DMS79 (cell line): Measurements from ENCODE around the gene PDE10A.

Experiments used
- DNase-seq: peaks from one replicate; lab custom pipeline; 2025; lab: John Stamatoyannopoulos, UW

PDE10A gene

GRCh38 chr6:165678429-165678828 lies 15.4 kb upstream of the PDE10A start:
- DNase-seq: no peak

GRCh38 chr6:165677091-165677490 lies 14.1 kb upstream of the PDE10A start:
- no peak for DNase-seq

GRCh38 chr6:165676435-165677068 lies 13.5 kb upstream of the PDE10A start:
- DNase-seq: no peak

GRCh38 chr6:165675120-165675519 lies 12.1 kb upstream of the PDE10A start:
- no peak for DNase-seq

GRCh38 chr6:165674155-165675029 lies 11.4 kb upstream of the PDE10A start:
- no peak for DNase-seq

DNA sequence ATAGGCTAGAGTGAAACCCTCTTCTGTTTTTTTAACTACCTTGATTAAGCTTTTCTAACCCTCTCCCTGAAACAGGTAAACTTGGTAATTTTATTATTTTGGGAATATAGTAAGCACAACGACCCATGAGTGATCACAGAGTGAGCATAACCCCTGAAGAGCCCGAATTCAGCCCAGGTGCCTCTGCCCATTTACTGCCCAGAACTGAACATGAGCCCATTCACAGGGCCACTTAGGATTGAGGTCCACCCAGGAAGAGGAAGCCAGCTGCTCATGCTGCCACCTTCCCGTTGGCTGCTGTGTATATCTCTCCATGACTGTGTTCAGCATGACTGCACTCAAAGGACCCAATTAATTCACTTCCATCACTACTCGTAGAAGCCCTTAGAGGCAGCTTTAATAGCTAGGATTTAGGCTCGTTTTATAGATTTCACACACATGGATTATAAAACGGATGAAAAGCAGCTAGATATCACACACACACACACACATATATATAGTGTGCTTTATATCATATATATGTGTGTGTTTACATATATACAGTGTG lies 8.3 kb upstream of the PDE10A start:
- DNase-seq: no peak

DNA sequence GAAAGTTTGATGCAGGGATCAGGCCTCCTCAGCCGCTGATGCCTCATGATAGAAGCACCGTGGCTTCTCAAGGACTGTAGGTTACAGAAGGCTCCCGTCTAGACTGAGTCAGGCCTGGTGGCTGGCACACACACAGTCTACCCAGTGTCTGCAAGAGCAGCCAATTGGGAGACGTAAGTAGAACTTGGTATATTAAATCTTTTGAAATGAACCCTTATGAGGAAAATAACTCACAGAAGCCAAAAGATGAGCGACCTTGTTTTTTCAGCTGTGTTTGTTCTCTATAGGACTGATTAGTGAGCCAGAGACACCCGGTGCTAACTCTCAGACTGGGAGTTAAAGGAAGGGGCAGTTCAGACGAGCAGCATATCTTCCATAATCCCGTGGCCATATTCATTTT lies 5.9 kb upstream of the PDE10A start:
- DNase-seq: no peak

GRCh38 chr6:165665384-165665672 lies 2.3 kb upstream of the PDE10A start:
- DNase-seq: no peak

DNA sequence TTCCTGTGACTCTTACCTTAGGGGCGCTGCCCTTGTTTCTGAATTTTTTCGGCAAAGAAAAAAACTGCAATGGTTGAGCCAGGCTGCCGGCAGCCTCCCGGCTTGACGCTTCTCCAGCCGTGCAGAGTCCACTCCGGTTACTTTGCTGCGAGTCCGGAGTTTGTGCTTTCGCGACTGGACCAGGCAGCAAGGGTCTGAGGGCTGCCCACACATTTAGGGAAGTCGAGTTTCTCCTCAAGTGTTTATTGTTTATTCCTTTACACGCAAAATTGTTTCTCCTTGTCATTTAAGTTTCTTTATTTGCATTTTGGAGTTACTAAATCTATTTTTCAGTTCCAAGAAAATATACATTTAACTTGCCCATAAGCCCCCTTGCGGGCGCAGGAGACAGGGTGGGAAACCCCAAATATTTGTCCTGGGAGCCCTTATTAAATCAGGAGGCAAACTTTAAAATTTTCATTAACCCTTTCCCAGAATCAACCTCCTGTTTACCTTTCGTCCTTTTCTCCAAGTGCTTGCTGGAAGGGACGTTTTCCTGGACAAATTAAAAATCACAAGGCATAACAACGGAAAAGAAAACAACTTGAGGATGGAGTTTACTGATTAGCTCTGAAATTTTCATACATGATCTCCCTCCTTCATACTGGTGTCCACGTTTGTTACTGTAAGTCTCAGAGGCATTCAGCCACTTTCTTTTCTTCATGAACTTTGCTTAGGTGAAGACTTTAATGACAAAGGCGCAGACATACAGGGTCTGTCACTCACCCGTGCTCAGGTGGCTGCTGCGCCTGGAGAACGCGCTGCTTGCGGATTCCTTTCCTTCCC lies 1.7 kb upstream of the PDE10A start:
- DNase-seq: no peak

DNA sequence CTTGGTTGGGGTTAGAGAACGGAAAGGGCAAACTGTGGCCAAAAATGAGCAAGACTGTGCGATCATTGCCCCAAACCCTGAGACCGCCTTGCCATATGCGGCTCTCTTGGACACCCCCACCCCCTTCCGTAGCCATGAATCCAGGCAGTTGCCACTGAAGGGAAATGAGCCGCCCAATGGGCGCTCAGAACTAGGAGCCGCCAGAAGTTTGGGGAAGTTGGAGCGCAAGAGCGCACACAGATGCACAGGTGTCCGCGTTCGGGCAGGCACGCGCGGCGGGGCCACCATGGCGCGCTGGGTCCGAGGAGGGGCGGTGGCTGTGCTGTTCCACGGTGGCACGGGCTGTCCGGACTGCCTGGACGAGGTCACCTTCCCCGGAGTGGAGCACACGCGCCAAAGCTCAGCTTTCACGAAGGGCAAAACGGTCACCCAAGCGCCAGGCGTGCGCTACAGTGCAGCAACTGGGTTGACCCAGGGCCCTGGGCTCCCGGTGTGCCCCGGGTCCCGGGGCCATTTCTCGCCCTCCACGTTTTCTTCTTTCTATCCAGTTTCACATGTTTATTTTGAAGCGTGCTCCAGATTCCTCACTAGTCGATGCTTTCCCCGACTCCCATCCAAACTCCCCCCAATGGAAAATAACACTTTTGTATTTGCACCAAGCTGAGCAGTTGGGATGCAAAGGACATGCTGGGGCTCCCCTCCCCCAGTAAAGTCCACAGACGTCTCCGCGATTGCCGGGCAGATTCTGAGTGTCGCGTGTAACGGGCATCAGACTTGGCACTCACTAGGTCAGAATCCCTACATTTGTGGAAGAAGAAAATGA lies 906 bp upstream of the PDE10A start:
- no peak for DNase-seq

- DNase-seq: no peak
These were observed 315 bp upstream of the PDE10A start for GRCh38 chr6:165663377-165663735.

GRCh38 chr6:165662041-165662748 lies 846 bp downstream of the PDE10A start:
- no peak for DNase-seq

DNA sequence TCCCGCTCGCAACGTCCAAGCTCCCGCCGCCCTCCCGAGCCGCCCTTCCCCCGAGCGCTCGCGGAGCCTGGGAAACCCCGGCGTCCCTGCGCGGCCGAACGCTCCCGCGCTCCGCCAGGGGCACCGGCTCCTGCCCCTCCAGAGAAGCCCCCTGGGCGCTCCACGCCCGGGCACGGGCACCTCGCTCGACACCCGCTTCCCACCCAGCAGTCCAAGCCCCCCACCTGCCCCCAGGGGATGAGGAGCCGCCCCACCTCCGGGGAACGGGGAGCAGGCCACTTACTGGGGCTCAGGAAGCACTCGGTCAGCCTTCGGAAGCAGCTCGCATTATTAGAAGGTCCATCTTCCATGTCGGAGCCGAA lies 1.4 kb downstream of the PDE10A start:
- no peak for DNase-seq

- DNase-seq: no peak
These were observed 2.0 kb downstream of the PDE10A start for GRCh38 chr6:165660857-165661663.

DNA sequence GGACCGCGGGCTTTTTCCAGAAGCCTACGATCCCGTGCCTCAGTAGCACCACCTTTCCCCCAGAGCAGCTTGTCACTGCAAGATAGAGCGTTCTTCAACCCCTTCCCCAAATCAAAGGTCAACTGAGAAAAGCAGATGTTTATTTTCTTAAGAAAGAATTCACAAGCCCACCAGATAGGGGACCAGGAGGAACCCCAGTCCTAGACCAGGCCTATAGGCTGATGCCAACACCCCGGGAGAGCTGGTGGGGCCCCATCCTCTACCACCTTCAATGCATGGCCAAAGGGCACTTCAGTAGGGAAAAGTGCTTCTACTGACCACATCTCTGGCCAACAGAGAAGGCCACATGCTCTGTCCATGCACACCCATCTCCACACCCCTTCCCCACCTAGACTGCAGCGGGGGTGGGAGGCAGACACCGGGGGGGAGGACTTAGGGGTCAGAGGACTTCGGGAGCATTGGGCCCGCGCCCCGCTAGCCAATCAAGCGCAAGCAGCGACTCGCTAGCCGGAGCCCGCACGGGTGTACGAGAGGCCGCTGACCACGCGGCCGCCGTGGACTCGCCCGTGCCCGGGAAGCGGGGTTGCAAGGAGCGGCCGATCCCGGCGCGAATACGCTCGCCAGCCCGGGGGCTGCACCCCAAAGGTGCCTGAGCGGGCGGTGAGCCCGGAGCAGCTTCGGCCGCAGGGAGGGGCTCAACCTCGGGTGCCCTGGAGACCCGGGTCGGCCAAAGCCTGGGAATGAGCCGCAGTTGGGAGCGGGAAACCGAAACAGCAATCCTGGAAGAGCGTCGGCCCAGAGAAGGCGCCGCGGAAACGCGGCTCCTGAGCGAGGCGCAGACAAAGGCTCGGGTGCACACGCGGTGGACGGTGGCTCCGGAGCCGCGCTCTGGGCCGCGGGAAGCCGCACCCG lies 2.8 kb downstream of the PDE10A start:
- DNase-seq: no peak

DNA sequence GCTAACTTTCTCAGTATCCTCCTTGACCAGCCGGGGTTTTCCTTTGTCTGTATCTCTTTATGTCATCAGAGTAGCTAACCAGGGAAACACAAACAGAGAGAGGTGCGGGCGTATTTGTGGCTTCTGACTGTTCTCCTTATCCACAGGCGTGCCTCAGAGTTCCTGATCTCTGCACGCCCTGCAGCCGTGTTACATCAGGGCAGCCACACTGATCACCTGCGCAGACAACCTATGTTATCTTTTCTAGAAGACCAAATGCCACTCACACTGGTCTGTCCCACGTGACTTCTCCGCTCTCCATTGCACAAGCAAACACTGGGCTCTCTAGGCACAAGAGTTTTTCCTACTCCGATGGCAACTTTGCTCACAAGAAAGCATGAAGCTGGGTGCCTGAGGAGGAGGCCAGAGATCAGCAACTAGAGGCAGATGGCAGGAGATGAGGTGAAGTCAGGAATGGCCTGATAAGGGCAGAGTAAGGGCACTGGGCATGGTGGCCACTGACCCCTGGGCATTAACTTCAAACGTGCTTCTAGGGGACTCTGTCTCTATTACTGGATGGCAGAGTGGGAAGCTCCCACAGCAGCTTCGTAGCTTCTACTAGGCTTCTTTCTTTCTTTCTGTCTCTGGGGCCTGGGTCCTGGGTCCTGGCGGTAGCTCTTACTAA lies 4.5 kb downstream of the PDE10A start:
- DNase-seq: no peak

GRCh38 chr6:165657325-165657680 lies 5.7 kb downstream of the PDE10A start:
- no peak for DNase-seq

DNA sequence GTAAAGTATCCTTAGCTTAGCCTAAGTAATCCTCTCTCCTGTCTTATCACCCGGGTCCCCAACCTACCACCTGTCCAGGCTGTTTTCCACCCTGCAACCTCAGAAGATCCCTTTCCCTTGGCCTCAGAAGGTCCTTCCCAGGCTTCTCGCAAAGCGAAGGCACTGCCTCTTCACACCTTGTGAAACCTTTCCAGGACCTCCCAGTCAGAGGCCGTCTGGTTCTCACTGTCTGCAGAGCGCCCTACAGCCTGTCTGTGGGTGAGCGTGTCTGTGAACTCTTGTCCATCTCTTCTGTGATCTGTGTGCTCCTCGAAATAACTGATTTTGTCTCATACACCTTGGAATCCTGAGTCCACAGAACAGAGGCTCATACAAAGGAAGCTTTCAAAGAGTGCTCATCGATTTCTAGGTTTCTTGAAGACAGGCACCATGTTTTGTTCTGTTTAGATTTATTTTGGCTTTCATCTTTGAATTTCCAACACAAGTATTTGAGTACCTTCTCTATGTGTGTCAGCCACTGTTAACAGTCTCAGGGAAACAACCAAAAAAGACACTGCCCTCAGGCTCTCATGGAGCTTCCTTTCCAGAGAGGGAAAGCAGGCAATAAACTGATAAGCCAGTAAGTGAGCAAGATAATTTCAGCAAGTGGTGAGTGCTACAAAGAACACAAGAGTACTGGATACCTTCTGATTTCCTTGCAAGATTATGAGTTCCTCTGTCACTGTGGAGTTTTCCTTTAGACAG lies 6.3 kb downstream of the PDE10A start:
- no peak for DNase-seq
